GM21576 (cell line): Measurements from ENCODE around the gene PCDH9.
A peak's percentile ranks its signal among the peaks of the same experiment; 100 is the strongest.
"Not testable (repeated sequence)": the region's sequence is repeated elsewhere in the genome, so short reads cannot be mapped to it uniquely, and the experiment has no call there.

ENCODE experiments used
- ATAC-seq: cut with Tn5 transposase; IDR thresholded peaks from one replicate; pipeline ENCODE4 v1.9.1; 2021; ENCODE audit warnings: mild to moderate bottlenecking, moderate library complexity; ENCODE audit not compliant: unreplicated experiment

PCDH9 gene

DNA sequence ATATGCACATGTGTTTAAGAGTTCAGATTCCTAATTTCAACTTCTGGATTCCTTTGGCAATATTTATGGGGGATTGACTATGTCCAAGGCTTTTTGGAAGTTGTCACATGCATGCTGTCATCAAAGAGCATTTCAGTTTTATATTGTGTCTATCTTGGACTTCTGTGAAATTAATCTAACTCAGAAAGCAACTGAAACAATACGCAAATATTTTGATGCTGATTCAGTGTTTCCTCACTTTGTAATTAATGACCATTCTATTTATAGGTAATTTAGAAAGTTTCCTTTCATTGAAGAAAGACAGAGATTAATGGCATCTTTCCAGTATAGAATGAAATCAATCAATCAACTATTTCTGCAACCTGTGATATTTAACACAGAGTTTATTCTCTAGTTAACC is 550.1 kb downstream of the PCDH9 start:
- no peak for ATAC-seq

- ATAC-seq, result no peak
Observed at GRCh38 chr13:66675620-66676019, 554.5 kb downstream of the PCDH9 start.

DNA sequence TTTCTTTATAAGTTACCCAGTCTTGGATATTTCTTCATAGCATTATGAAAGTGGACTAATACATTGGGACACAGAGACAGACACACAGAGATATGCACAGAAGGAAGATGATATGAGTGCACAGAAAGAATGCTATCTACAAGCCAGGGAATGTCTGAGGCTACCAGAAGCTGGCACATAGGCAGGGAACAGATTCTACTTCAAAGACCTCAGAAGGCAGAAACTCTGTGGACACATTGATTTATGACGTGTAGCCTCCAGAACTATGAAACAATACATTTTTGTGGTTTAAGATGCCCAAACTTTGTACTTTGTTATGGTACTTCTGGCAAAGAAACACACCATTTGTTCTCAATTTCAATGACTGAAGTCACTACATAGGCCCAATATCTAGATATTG is 556.7 kb downstream of the PCDH9 start:
- ATAC-seq, result no peak

DNA sequence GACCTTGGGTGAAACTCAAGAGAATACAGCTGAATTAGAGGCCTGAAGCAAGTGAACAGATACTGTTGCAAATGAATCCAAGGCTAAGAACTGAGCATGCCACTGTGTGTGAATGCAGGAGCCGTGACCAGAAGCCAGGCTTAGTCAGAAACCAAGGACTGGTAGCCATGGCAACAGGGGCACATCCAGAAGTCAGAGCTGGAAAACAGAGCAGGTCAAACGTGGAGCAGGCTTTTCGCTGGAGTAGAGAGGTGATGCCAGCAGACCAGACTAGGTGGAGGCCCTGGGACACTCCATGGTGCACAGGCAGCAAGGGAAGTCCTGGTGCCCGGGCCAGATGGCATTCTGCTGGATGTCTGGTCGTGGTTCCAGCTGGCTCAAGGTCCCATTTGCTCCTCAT is 564.1 kb downstream of the PCDH9 start:
- no peak for ATAC-seq

DNA sequence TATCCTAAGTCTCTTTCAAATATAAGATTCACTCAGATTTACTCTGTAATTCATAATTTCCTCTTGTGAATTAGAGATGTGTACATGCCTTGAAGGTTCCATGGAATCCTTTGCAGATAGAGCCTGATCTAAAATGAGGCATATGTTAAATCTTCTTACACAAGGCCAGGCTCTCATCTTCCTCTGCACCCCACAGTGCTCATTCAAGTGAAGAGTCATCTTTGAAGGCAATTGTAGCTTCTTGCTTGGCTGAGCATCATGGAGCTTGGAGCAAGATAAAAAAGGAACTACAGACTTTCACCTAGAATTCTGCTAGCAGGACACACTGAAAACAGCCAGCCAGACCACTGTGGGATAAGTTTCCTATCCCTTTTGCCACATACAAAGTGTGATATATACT is 566.4 kb downstream of the PCDH9 start:
- no peak for ATAC-seq

DNA sequence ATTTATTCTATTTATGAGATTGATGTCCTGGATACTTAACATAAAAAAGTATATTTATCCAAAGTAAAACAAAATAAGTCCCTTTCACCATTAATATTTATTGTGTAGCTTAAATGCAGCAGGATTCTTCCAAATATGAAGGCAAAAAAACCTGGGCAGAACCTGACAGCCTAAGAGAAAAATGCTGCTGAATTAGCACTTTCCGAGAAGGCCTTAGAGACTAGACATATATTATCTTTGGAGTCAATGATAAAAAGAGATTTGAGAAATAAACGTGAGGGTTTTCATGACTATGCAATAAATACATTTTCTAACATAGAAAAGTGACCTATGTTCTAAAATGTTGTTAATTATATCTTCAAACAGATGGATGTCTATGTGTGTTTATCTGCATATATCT is 566.9 kb downstream of the PCDH9 start:
- ATAC-seq, result no peak

- ATAC-seq, result no peak
Observed at GRCh38 chr13:66661336-66661735, 568.8 kb downstream of the PCDH9 start.

DNA sequence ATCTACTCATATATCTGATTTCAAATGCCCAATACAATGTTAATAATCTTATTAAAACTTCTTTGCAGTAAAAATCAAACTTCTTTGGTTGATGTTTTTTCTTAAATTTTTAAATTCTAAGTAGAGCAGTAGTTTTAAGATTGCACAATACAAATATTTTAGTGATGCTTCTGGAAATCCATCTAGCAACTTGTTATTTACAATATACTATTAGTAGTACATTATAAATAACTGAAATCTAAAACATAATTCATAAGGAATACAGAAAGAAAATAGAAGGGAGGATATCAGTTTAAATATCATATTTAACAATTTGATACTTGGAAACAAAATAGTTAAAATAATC is 569.7 kb downstream of the PCDH9 start:
- ATAC-seq, result no peak

- peak; percentile 63 for ATAC-seq
Observed at GRCh38 chr13:66659701-66660467, 570.3 kb downstream of the PCDH9 start.

DNA sequence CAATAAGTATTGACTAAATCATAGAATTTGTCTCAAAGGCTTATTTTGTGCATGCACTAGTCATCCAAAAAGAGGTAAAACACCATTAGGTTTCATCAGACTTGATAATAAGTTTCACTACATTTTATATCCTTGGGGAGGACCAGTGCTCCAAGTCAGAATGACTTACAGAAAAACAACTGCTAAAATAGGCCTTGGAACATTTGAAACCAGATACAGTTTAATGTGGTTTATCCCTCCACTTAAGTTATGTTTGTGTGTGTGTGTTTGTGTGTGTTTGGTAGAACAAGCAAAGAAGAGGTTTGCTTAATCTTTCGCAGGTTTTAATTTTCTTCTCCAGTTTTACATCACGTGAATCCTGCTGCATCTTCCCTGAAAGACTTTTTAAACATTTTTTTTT is 570.9 kb downstream of the PCDH9 start:
- ATAC-seq, result no peak

GRCh38 chr13:66657165-66657881 is 572.8 kb downstream of the PCDH9 start:
- ATAC-seq, result no peak

DNA sequence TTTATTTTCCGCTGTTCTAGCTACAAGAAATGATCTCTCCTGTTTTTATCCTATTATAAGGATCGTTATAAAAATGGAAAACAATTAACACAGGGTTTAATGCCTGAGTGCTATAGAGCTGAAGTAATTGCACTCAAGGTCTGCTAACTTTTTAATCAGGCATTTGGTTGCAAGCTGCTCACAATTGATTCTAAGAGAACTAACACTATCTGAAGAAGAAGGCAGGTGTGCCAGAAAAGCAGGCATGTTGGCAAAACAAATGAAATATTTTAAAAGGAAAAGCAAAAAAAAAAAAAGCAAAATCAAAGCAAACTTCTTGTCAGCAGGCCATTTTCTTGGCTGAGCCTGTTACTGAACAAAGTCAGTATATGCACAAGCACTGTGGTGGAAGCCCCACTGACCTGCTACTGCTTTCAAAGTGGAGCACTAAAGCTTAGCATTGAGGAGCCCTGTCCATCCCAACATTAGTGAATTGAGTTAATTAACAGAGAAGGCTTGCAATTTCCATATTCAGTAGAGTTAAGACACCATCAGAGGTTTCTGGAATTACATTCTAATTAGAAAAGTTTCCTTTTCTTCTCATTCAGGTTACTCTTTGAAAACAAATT is 574.2 kb downstream of the PCDH9 start:
- no peak for ATAC-seq

DNA sequence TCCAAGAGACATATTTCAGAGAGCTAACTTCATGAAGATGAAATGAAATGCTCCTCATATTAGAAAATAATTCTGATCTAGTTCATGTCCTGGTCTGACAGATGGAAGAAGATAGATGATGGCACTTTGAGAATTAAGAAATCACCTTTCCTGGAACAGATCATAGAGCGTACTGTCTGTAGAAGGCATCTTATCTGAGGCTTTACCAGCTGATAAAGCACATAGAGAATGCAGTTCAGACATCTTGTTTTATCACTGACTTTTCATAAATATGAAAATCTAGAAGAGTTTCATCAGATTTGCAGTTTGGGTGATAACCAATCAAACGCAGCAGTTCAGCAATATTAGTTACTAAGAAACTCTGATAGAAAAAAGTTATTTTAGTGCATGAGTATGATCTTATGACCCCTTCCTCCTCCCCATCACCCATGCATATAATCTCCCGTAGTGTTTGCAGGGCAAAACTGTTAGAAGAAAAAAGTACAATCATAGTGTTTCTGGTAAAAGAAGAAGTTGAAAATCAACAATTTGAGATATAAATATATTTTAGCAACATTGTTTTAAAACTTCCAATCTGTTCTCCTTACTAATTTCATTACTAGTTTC is 585.2 kb downstream of the PCDH9 start:
- ATAC-seq, result no peak

- no peak for ATAC-seq
Observed at GRCh38 chr13:66640231-66640630, 589.9 kb downstream of the PCDH9 start.

- no peak for ATAC-seq
Observed at GRCh38 chr13:66639044-66639443, 591.1 kb downstream of the PCDH9 start.

- ATAC-seq, result no peak
Observed at GRCh38 chr13:66635526-66635925, 594.6 kb downstream of the PCDH9 start.

DNA sequence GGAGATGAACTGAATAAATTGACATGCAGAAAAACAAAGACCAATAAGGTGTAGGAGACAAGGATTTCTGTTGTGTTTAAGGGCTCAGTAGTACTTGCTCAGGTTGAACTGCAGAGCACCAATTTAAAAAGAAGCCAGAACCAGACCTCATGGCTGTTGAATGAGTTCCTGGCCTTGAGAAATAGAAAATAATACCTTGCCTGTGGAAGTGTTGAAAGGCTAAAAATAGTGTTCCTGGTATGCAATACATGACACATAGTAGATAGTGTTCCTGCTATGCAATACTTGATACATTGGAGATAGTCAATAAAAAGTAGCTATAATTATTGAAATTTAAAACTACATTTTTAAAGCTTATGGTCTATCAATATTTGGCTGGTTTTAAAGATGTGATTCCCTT is 595.8 kb downstream of the PCDH9 start:
- ATAC-seq, result no peak

DNA sequence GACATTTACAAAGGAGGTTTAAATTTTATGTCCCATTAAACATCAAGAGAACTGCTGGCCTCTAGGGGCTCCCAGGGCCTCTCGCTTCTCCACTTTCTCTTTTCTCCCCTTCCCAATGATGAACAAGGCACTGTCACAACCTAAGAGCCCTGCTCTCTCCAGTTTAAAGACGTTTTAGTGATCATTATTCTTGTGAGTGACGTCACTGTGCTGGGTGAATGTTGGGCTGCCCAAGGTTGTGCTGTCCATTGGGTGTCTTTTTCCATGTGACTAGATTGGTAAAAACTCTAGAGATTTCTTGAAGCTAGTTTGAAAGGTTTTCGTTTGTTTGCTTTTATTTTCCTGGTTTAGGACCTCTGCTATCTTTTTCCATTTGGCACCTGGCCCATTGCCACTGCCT is 602.6 kb downstream of the PCDH9 start:
- no peak for ATAC-seq

GRCh38 chr13:66624302-66624701 is 605.8 kb downstream of the PCDH9 start:
- no peak for ATAC-seq

DNA sequence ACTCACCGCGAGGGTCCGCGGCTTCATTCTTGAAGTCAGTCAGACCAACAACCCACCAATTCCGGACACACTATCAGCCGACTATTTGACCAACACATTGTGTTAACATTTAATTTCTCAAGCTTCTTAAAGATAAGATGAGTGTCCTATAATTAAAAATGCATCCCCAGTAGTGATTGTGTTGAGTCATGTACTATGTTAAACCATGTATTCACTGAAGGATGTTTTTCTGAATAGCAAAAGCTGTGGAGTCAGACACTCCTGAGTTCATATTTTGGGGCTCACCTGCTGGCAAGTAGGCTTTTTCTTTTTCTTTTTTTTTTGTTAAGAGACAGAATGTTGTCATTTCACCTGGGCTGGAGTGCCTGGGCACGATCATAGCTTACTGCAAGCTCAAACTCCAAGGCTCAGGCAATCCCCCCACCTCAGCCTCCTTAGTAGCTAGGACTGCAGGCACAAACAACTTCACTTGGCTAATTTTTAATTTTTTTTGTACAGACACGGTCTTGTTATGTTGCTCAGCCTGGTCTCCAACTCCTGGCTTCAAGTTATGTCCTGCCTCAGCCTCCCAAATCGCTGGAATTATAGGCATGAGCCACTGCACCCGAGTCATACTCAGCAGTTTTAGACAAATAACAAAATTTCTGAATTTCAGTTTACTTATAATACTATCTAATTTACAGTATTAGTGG is 606.9 kb downstream of the PCDH9 start:
- no peak for ATAC-seq

GRCh38 chr13:66621906-66622447 is 608.2 kb downstream of the PCDH9 start:
- not testable (repeated sequence) for ATAC-seq
